ENCODE data around the gene SPATA18.
"Not testable (repeated sequence)": the region's sequence is repeated elsewhere in the genome, so short reads cannot be mapped to it uniquely, and the experiment has no call there.

SPATA18 gene

GRCh38 chr4:52107745-52108144, 56.6 kb downstream of the SPATA18 start:
- DNase-seq, result no peak

GRCh38 chr4:52110171-52110570, 59.1 kb downstream of the SPATA18 start:
- DNase-seq, result no peak

DNA sequence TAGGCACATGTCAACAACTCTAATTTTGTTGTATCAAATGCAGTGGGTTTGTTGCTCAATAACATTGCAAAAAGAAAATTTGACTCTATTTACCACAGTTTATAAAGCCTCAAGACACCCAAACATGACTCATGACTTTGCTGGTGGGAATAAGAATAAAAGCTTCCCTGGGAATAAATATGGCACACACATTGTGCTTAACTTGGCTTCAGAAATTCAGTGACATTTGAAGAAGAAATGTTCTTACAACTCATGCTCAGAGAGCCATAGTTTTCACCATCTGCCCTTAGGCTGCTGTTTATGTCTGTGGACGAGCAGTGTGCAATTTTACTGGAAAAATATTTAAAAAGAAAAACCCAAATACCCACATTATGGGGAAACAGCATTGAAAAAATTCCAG, 60.9 kb downstream of the SPATA18 start:
- no peak for DNase-seq

GRCh38 chr4:52112411-52112810, 61.3 kb downstream of the SPATA18 start:
- DNase-seq, result no peak

GRCh38 chr4:52116641-52117040, 65.5 kb downstream of the SPATA18 start:
- no peak for DNase-seq

GRCh38 chr4:52126226-52126625, 75.1 kb downstream of the SPATA18 start:
- DNase-seq, result no peak

DNA sequence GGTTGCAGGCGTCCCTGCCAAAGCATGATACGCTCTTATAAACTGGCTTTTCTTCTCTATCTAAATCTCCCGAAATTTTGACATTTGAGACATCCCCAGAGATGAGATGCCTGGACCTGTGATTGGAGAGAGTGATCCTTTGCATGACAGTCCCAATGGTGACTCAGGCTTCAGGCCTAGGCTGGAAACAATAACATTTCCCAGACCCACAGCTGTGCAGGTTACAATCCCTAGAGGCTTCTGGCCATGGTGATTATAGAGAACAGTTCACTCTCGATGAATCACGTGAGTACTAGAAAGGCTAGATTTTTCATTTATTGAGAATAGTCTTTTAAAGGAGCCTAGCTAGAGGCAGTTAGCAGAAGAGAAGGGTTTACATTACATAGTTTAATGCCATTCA, 75.9 kb downstream of the SPATA18 start:
- no peak for DNase-seq

DNA sequence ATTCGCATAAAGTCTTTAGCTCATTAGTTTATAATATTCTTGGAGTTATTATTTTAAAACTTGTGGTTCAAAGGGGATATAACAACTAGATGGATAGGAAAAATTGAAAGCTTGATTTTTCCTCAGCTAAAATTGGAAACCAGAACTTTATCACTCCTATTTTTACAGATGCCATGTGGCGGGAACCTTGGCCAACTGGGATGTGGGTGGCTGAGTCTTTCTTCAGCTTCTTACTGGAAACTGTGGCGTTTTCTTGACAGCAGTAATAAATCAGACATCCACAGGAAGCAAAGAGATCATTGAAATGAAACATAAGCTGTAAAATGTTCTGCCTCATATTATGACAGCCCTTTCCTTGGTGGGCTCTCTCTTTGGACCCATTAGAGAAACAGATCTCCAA, 84.1 kb downstream of the SPATA18 start:
- no peak for DNase-seq

GRCh38 chr4:52137152-52137551, 86.0 kb downstream of the SPATA18 start:
- DNase-seq, result not testable (repeated sequence)

DNA sequence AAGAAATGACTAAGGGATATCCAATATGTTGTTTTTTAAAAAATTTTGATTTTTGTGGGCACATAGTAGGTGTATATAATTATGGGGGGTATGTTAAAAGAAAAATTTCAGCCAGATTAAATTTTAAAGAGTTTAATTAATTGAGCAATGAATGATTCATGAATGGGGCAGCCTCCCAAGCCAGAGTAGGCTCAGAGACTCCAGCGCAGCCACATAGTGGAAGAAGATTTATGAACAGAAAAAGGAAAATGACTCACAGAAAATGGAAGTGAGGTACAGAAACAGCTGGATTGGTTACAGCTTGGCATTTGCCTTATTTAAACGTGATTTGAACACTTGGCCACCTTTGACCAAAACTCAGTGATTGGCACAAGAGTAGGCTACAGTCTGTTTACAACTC, 91.7 kb downstream of the SPATA18 start:
- no peak for DNase-seq

DNA sequence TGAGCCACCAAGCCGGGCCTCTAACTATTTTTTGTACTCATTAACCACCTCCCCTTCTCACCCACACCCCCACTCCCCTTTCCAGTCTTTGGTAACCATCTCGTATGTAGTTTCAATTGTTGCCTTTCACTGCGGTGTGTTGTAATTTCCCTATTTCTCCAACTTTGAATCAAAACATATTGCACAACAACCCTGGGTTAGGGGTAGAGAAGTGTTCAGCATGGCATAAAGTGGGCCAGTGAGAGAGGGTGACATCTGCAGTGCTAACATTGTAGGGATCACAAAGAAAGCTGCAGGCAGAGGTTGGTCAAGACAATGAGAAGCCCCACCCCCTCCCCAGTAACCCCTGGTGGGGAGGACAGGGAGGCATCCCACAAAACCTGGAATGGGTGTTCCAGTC, 92.7 kb downstream of the SPATA18 start:
- DNase-seq, result no peak

DNA sequence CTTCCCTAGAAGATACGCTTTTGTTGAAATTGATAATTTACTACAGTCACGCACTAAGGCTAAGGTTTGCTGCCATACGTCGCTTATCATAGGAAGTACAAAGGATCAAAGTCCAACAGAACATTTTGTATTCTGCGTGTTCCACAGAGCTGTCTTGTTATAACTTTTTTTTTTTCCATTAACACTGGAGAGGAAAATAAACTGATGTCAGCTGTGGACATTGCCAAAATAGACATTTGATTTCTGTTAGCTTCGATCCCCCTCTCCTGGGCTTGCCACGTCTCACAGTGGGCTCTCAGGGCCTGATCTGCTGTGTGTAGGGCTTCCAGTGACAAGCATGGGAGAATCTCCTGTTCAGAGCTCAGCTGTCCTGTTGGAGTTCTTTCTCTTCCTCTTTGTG, 93.3 kb downstream of the SPATA18 start:
- no peak for DNase-seq

Data from retina (tissue), 1 donor.